Liver (tissue), 9 donors: Measurements from ENCODE around the gene PNPLA2. TPM values are rescaled to one million over a fixed set of nuclear protein-coding genes. Genes with fewer than 3 reads are reported as not detected.

Experiments used
- DNase-seq: peaks from one replicate; pipeline ENCODE4 v3.0.0-alpha.2; 2017; ENCODE audit warnings: low spot score
- H3K27ac ChIP-seq, 2 donors: one replicate each; pipeline ENCODE4 v1.7.0; 2013; ENCODE audit warnings: inconsistent platforms in 2 of 2, low read length in 2 of 2, control low read depth in 1 of 2, low read depth in 1 of 2, mild to moderate bottlenecking in 1 of 2
- H3K27me3 ChIP-seq, 4 donors: one replicate each; pipeline versions ENCODE4 v1.6.1 to v1.7.0; 2013; ENCODE audit warnings: low read length in 3 of 4, inconsistent platforms in 1 of 4, mild to moderate bottlenecking in 1 of 4, moderate library complexity in 1 of 4; ENCODE audit not compliant: control insufficient read depth in 4 of 4, insufficient read depth in 4 of 4
- H3K36me3 ChIP-seq, 4 donors: one replicate each; pipeline versions ENCODE4 v1.6.1 to v1.7.0; 2013; ENCODE audit warnings: low read length in 3 of 4, mild to moderate bottlenecking in 3 of 4, low read depth in 1 of 4, moderate library complexity in 1 of 4; ENCODE audit not compliant: control insufficient read depth in 4 of 4, insufficient read depth in 3 of 4
- H3K4me1 ChIP-seq, 4 donors: one replicate each; pipeline versions ENCODE4 v1.6.1 to v1.7.0; 2013; ENCODE audit warnings: low read length in 3 of 4, mild to moderate bottlenecking in 3 of 4, moderate library complexity in 1 of 4; ENCODE audit not compliant: control insufficient read depth in 4 of 4, insufficient read depth in 4 of 4
- H3K4me3 ChIP-seq, 3 donors: one replicate each; pipeline versions ENCODE4 v1.6.1 to v1.7.0; 2013; ENCODE audit warnings: low read length in 3 of 3, control low read depth in 1 of 3, low read depth in 1 of 3, mild to moderate bottlenecking in 1 of 3
- H3K9ac ChIP-seq, 2 donors: one replicate each; pipeline ENCODE4 v1.7.0; 2013; ENCODE audit warnings: low read length in 2 of 2, mild to moderate bottlenecking in 2 of 2, moderate library complexity in 2 of 2, control low read depth in 1 of 2, low read depth in 1 of 2
- H3K9me3 ChIP-seq, 4 donors: one replicate each; pipeline versions ENCODE4 v1.6.1 to v1.7.0; 2013; ENCODE audit warnings: low read length in 3 of 4; ENCODE audit not compliant: control insufficient read depth in 4 of 4
- FOXA1 ChIP-seq: IDR thresholded peaks from 2 replicates; pipeline ENCODE4 v1.6.1; 2016; ENCODE audit warnings: antibody characterized with exemption
- GABPA ChIP-seq, 2 donors: IDR thresholded peaks in 1 of 2; conservative IDR thresholded peaks in 1 of 2; 2 replicates each; pipeline ENCODE4 v1.6.1; 2016; ENCODE audit warnings: antibody characterized with exemption in 2 of 2, mild to moderate bottlenecking in 1 of 2, moderate library complexity in 1 of 2
- HNF4G ChIP-seq: IDR thresholded peaks from 2 replicates; pipeline ENCODE4 v1.6.1; 2016; ENCODE audit warnings: antibody characterized with exemption
- JUND ChIP-seq, 2 donors: IDR thresholded peaks; 2 replicates each; pipeline ENCODE4 v1.6.1; 2016; ENCODE audit warnings: antibody characterized with exemption in 2 of 2
- NR2F2 ChIP-seq: IDR thresholded peaks from 2 replicates; pipeline ENCODE4 v1.6.1; 2016; ENCODE audit warnings: antibody characterized with exemption
- RAD21 ChIP-seq, 2 donors: IDR thresholded peaks; 2 replicates each; pipeline ENCODE4 v1.6.1; 2016; ENCODE audit warnings: antibody characterized with exemption in 2 of 2, mild to moderate bottlenecking in 2 of 2
- TAF1 ChIP-seq: conservative IDR thresholded peaks from 2 replicates; pipeline ENCODE4 v1.6.1; 2016; ENCODE audit warnings: antibody characterized with exemption, mild to moderate bottlenecking
- YY1 ChIP-seq: IDR thresholded peaks from 2 replicates; pipeline ENCODE4 v1.6.1; 2016; ENCODE audit warnings: antibody characterized with exemption, mild to moderate bottlenecking
- WGBS: extraction: QIAGEN DNeasy Blood & Tissue Kit; methylation state at CpG from one replicate; pipeline ENCODE4 v1.1.7; 2013; 5-methylcytosine and 5-hydroxymethylcytosine counted together
- polyA plus RNA-seq, 2 donors: library from polyadenylated mRNA; stranded (reverse) in 1 of 2; unstranded in 1 of 2; fragments of 200-250 nt in 1 of 2; fragments of >200 nt in 1 of 2; fragmentation: Nextera tagmentation in 1 of 2; extraction: Ambion mirVana in 1 of 2; gene quantifications; one replicate each; pipeline versions ENCODE4 v1.2.1 to v1.2.3, GENCODE V29; 2013 to 2015
- total RNA-seq, 2 donors: library from RNA; depleted of rRNA; stranded (reverse); fragments of >200 nt; gene quantifications; one replicate each; pipeline ENCODE4 v1.2.3, GENCODE V29; 2014
- TF ChIP-seq, protein P1 (sequence below): IDR thresholded peaks from 2 replicates; pipeline ENCODE4 v1.6.1; 2016; ENCODE audit warnings: antibody characterized with exemption
- TF ChIP-seq, protein P2 (sequence below): fragments of 150-350 bp; IDR thresholded peaks from 2 replicates; pipeline ENCODE4 v1.5.1; 2017; ENCODE audit warnings: improper control_type of control experiment, low read depth, low read length; ENCODE audit not compliant: missing input control
- TF ChIP-seq, protein P3 (sequence below): IDR thresholded peaks from 2 replicates; pipeline ENCODE4 v1.6.1; 2016; ENCODE audit warnings: antibody characterized with exemption, mild to moderate bottlenecking
- donor health status: healthy.
- donor health status: healthy.
- donor health status: healthy.
- donor health status: healthy.
- donor health status: healthy.

Gene PNPLA2
- total and polyA plus RNA-seq, 4 donors: 13.7 to 58.9 (median 27.2) TPM

DNA sequence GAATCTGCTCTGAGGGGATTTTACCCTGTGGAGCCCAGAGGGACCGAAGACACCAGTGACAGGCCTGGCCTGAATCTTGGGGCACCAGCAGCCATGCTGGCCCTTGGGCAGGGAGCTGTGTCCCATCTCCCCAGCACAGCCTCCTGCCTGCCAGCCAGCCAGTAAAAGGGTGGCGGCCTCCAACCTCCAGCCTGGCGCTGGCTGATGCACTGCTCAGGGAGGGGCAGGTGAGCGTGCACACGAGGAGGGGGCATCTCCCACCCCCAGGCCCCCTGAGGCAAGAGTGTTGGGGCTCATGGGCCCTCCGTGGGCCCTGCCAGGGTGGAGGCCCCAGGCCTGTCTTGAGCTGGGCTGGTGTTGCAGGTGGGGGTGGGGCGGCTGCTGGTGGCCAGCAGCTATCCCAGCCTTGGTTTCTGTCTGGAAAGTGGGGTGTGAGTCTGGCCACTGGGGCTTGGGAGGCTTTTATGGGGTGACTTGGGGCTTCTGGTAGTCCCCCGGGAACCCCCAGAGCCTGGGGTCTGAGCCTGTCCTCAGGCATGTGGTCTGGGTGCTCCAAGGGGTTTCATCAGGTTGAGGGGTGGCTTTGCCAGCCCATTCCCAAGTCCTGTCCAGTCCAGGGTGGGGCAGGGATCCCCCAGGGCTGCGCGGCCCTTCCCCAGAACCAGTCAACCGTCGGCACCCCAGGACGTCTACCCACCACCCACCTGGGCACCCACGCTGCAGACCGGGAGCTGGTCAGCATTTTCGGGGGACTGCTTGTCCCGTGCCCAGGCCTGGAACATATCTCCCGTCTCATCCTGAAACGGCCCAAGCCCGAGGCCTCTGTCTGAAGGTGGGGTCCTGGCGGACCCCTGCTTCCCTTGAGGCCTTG is 41.8 kb downstream of the PNPLA2 start:
- no peak for DNase-seq
- TF ChIP-seq, protein P1, sequence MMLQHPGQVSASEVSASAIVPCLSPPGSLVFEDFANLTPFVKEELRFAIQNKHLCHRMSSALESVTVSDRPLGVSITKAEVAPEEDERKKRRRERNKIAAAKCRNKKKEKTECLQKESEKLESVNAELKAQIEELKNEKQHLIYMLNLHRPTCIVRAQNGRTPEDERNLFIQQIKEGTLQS: no peak
- TF ChIP-seq GABPA (IDR thresholded peaks at IDR 0.05 in 1 of 2, conservative IDR thresholded peaks at IDR 0.05 in 1 of 2): no peak
- no peak for TF ChIP-seq NR2F2
- Histone ChIP-seq H3K36me3 (peaks cover 0 to 2% (median under 1%) of the 10 kb centered on the region in 4 donors), H3K4me1 (peaks cover 0 to 7% (median 3%) of the 10 kb centered on the region in 4 donors), H3K4me3 (no peak overlapping the region), H3K9ac (no peak overlapping the region), H3K9me3 (no peaks in the 10 kb centered on the region), H3K27me3 (no peaks in the 10 kb centered on the region), H3K27ac (no peak overlapping the region)
- WGBS: 85% methylated on average over 21 of the region's 21 CpGs

DNA sequence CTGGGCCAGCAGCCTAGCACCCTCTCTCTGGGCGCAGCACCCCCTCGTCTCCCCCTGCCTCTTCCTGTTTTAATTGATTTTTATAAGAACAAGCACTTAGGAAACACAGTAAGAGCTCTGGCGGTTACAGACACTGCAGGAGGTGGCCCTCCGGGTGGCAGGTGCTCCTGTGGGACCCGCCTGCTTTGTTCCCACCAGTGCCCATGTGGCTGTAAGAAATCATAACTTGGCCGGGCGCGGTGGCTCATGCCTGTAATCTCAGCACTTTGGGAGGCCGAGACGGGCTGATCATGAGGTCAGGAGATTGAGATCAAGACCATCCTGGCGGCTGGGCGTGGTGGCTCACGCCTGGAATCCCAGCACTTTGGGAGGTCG is 42.4 kb downstream of the PNPLA2 start:
- Histone ChIP-seq H3K9ac (no peak overlapping the region), H3K36me3 (peaks cover 0 to 5% (median under 1%) of the 10 kb centered on the region in 4 donors), H3K27me3 (no peaks in the 10 kb centered on the region), H3K4me1 (peaks cover 0 to 7% (median 3%) of the 10 kb centered on the region in 4 donors), H3K4me3 (no peak overlapping the region), H3K9me3 (no peaks in the 10 kb centered on the region), H3K27ac (no peak overlapping the region)
- no peak for DNase-seq
- TF ChIP-seq HNF4G: no peak
- no peak for TF ChIP-seq RAD21 (IDR thresholded peaks at IDR 0.05)
- no peak for TF ChIP-seq TAF1
- no peak for TF ChIP-seq YY1
- TF ChIP-seq JUND (IDR thresholded peaks at IDR 0.05): no peak
- TF ChIP-seq, protein P2, sequence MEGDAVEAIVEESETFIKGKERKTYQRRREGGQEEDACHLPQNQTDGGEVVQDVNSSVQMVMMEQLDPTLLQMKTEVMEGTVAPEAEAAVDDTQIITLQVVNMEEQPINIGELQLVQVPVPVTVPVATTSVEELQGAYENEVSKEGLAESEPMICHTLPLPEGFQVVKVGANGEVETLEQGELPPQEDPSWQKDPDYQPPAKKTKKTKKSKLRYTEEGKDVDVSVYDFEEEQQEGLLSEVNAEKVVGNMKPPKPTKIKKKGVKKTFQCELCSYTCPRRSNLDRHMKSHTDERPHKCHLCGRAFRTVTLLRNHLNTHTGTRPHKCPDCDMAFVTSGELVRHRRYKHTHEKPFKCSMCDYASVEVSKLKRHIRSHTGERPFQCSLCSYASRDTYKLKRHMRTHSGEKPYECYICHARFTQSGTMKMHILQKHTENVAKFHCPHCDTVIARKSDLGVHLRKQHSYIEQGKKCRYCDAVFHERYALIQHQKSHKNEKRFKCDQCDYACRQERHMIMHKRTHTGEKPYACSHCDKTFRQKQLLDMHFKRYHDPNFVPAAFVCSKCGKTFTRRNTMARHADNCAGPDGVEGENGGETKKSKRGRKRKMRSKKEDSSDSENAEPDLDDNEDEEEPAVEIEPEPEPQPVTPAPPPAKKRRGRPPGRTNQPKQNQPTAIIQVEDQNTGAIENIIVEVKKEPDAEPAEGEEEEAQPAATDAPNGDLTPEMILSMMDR: no peak
- no peak for TF ChIP-seq NR2F2
- TF ChIP-seq, protein P1: no peak
- TF ChIP-seq GABPA (IDR thresholded peaks at IDR 0.05 in 1 of 2, conservative IDR thresholded peaks at IDR 0.05 in 1 of 2): no peak
- TF ChIP-seq FOXA1: no peak
- TF ChIP-seq, protein P3, sequence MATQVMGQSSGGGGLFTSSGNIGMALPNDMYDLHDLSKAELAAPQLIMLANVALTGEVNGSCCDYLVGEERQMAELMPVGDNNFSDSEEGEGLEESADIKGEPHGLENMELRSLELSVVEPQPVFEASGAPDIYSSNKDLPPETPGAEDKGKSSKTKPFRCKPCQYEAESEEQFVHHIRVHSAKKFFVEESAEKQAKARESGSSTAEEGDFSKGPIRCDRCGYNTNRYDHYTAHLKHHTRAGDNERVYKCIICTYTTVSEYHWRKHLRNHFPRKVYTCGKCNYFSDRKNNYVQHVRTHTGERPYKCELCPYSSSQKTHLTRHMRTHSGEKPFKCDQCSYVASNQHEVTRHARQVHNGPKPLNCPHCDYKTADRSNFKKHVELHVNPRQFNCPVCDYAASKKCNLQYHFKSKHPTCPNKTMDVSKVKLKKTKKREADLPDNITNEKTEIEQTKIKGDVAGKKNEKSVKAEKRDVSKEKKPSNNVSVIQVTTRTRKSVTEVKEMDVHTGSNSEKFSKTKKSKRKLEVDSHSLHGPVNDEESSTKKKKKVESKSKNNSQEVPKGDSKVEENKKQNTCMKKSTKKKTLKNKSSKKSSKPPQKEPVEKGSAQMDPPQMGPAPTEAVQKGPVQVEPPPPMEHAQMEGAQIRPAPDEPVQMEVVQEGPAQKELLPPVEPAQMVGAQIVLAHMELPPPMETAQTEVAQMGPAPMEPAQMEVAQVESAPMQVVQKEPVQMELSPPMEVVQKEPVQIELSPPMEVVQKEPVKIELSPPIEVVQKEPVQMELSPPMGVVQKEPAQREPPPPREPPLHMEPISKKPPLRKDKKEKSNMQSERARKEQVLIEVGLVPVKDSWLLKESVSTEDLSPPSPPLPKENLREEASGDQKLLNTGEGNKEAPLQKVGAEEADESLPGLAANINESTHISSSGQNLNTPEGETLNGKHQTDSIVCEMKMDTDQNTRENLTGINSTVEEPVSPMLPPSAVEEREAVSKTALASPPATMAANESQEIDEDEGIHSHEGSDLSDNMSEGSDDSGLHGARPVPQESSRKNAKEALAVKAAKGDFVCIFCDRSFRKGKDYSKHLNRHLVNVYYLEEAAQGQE: no peak
- whole genome bisulfite sequencing: 85% methylated on average over 14 of the region's 14 CpGs
